ENCODE data around the gene CNOT6L. TPM values are rescaled to one million over a fixed set of nuclear protein-coding genes. Genes with fewer than 3 reads are reported as not detected.

Gene CNOT6L
- total RNA-seq, 2 donors from 2014 or later: 26.0 to 37.1 TPM

GRCh38 chr4:77801260-77801608 lies 17.9 kb downstream of the CNOT6L start:
- peak overlapping the region; percentile 29 for H3K27ac ChIP-seq (ENCODE audit: low read depth, low read length)
- WGBS, 2 experiments (ENCODE audit: insufficient coverage in 1 of 2, insufficient read length in 1 of 2): 73 to 83% methylated on average over 1 of the region's 1 CpG
- DNase-seq: no peak
- Mint-ChIP-seq H3K4me1 (peaks cover 9% of the 10 kb centered on the region), H3K4me3 (no peak overlapping the region), H3K27ac (peak overlapping the region; percentile 46), H3K27me3 (ENCODE audit: insufficient read depth) (no peaks in the 10 kb centered on the region), H3K36me3 (ENCODE audit: low read depth) (no peaks in the 10 kb centered on the region), H3K9me3 (no peaks in the 10 kb centered on the region)
- TF ChIP-seq CTCF (conservative IDR thresholded peaks at IDR 0.05): no peak
- H3K4me3 ChIP-seq (ENCODE audit: low read length): no peak overlapping the region
- H3K9me3 ChIP-seq (ENCODE audit: control insufficient read depth, low read length): no peaks in the 10 kb centered on the region
- no peaks in the 10 kb centered on the region for H3K36me3 ChIP-seq (ENCODE audit: control insufficient read depth, insufficient read depth, low read length)
- H3K4me1 ChIP-seq (ENCODE audit: control insufficient read depth, insufficient read depth, low read length): no peaks in the 10 kb centered on the region
- H3K27me3 ChIP-seq (ENCODE audit: control insufficient read depth, insufficient read depth, low read length, poor library complexity, severe bottlenecking): no peaks in the 10 kb centered on the region
- H3K9ac ChIP-seq (ENCODE audit: extremely low read depth, low read length, poor library complexity, severe bottlenecking): no peak overlapping the region

DNA sequence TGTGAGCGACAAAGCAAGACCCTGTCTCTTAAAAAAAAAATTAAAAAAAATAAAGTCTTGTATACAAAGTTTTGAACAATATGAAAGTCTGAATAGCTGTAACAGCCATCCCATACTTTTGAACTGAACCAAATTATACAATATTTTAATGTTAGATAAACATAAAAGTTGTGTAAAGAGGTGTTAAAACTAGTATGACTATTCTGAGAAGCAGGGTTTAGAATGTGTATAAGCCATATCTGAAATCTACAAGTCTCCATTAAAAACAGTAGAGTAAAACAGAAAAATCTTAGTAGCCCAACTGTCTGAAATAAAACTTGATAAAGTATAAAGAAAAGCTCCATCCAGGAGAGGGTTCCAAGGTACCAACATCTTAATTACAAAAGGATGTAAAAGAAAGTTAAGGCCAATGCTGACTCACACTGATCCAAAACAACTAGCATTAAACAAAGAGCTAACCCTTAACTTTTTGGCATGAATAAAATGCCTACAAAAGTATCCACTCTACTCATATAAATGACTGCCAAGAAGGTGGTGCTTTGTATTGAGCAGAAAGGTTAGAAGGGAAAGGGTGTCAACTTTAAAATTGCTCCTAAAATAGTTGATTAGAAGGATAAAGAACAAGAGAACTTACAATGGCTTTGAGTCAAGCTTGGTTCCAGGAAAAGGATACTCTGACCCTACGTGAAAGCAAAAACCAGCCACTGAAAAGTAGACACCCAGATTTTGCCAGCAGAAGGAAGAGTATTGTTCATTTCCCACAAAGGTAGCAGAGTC lies 18.5 kb downstream of the CNOT6L start:
- DNase-seq: no peak
- Histone ChIP-seq H3K27ac (ENCODE audit: low read depth, low read length) (peak overlapping the region; percentile 29), H3K4me1 (ENCODE audit: control insufficient read depth, insufficient read depth, low read length) (no peaks in the 10 kb centered on the region), H3K36me3 (ENCODE audit: control insufficient read depth, insufficient read depth, low read length) (no peaks in the 10 kb centered on the region), H3K4me3 (ENCODE audit: low read length) (no peak overlapping the region), H3K9me3 (ENCODE audit: control insufficient read depth, low read length) (no peaks in the 10 kb centered on the region), H3K9ac (ENCODE audit: extremely low read depth, low read length, poor library complexity, severe bottlenecking) (no peak overlapping the region), H3K27me3 (ENCODE audit: control insufficient read depth, insufficient read depth, low read length, poor library complexity, severe bottlenecking) (no peaks in the 10 kb centered on the region)
- no peak overlapping the region for H3K4me3 Mint-ChIP-seq
- H3K36me3 Mint-ChIP-seq (ENCODE audit: low read depth): no peaks in the 10 kb centered on the region
- no peaks in the 10 kb centered on the region for H3K9me3 Mint-ChIP-seq
- H3K27ac Mint-ChIP-seq: peak overlapping the region; percentile 46
- peaks cover 9% of the 10 kb centered on the region for H3K4me1 Mint-ChIP-seq
- WGBS, 2 experiments (ENCODE audit: insufficient coverage in 1 of 2, insufficient read length in 1 of 2): 67% methylated on average over 1 of the region's 2 CpGs; no CpG with 5 or more reads in 1 of the 2 experiments
- H3K27me3 Mint-ChIP-seq (ENCODE audit: insufficient read depth): no peaks in the 10 kb centered on the region
- TF ChIP-seq CTCF (conservative IDR thresholded peaks at IDR 0.05): no peak

GRCh38 chr4:77800077-77800476 lies 19.1 kb downstream of the CNOT6L start:
- Histone ChIP-seq H3K9ac (ENCODE audit: extremely low read depth, low read length, poor library complexity, severe bottlenecking) (no peak overlapping the region), H3K27ac (ENCODE audit: low read depth, low read length) (no peak overlapping the region), H3K9me3 (ENCODE audit: control insufficient read depth, low read length) (no peaks in the 10 kb centered on the region), H3K27me3 (ENCODE audit: control insufficient read depth, insufficient read depth, low read length, poor library complexity, severe bottlenecking) (no peaks in the 10 kb centered on the region), H3K4me1 (ENCODE audit: control insufficient read depth, insufficient read depth, low read length) (no peaks in the 10 kb centered on the region), H3K4me3 (ENCODE audit: low read length) (no peak overlapping the region), H3K36me3 (ENCODE audit: control insufficient read depth, insufficient read depth, low read length) (no peaks in the 10 kb centered on the region)
- 94 to 97% methylated on average over 2 of the region's 2 CpGs for WGBS, 2 experiments (ENCODE audit: insufficient coverage in 1 of 2, insufficient read length in 1 of 2)
- DNase-seq: no peak
- Mint-ChIP-seq H3K27ac (no peak overlapping the region), H3K9me3 (no peaks in the 10 kb centered on the region), H3K36me3 (ENCODE audit: low read depth) (no peaks in the 10 kb centered on the region), H3K4me1 (peaks cover 9% of the 10 kb centered on the region), H3K4me3 (no peak overlapping the region), H3K27me3 (ENCODE audit: insufficient read depth) (no peaks in the 10 kb centered on the region)
- no peak for TF ChIP-seq CTCF (conservative IDR thresholded peaks at IDR 0.05)
